Measurements from ENCODE around the gene CDK5R2. TPM values are rescaled to one million over a fixed set of nuclear protein-coding genes. Genes with fewer than 3 reads are reported as not detected.

Gene CDK5R2
- total RNA-seq, 1 donor from 2014 or later = 0.13 TPM

- TF ChIP-seq CTCF (IDR thresholded peaks at IDR 0.05; ENCODE audit: unreplicated experiment) = no peak
- Mint-ChIP-seq H3K36me3 (ENCODE audit: low read depth, unreplicated experiment) (peaks cover 4% of the 10 kb centered on the region), H3K4me1 (ENCODE audit: unreplicated experiment) (peaks cover 3% of the 10 kb centered on the region), H3K27me3 (ENCODE audit: unreplicated experiment) (peaks cover 16% of the 10 kb centered on the region), H3K27ac (ENCODE audit: unreplicated experiment) (no peak overlapping the region), H3K4me3 (ENCODE audit: unreplicated experiment) (no peak overlapping the region), H3K9me3 (ENCODE audit: unreplicated experiment) (no peaks in the 10 kb centered on the region)
- DNase-seq (ENCODE audit: low spot score) = no peak
These were observed 49.8 kb downstream of the CDK5R2 start for GRCh38 chr2:219009294-219009693.

- DNase-seq (ENCODE audit: low spot score) = no peak
- H3K36me3 Mint-ChIP-seq (ENCODE audit: low read depth, unreplicated experiment) = no peaks in the 10 kb centered on the region
- H3K9me3 Mint-ChIP-seq (ENCODE audit: unreplicated experiment) = no peaks in the 10 kb centered on the region
- no peak overlapping the region for H3K27ac Mint-ChIP-seq (ENCODE audit: unreplicated experiment)
- peaks cover 3% of the 10 kb centered on the region for H3K4me1 Mint-ChIP-seq (ENCODE audit: unreplicated experiment)
- no peak overlapping the region for H3K4me3 Mint-ChIP-seq (ENCODE audit: unreplicated experiment)
- TF ChIP-seq CTCF (IDR thresholded peaks at IDR 0.05; ENCODE audit: unreplicated experiment) = no peak
- H3K27me3 Mint-ChIP-seq (ENCODE audit: unreplicated experiment) = peaks cover 12% of the 10 kb centered on the region
These were observed 50.8 kb downstream of the CDK5R2 start for GRCh38 chr2:219010162-219010756.

- no peak for TF ChIP-seq CTCF (IDR thresholded peaks at IDR 0.05; ENCODE audit: unreplicated experiment)
- Mint-ChIP-seq H3K27me3 (ENCODE audit: unreplicated experiment) (peaks cover 10% of the 10 kb centered on the region), H3K9me3 (ENCODE audit: unreplicated experiment) (no peaks in the 10 kb centered on the region), H3K4me3 (ENCODE audit: unreplicated experiment) (no peak overlapping the region), H3K4me1 (ENCODE audit: unreplicated experiment) (peaks cover 3% of the 10 kb centered on the region), H3K36me3 (ENCODE audit: low read depth, unreplicated experiment) (no peaks in the 10 kb centered on the region), H3K27ac (ENCODE audit: unreplicated experiment) (no peak overlapping the region)
- DNase-seq (ENCODE audit: low spot score) = no peak
These were observed 51.4 kb downstream of the CDK5R2 start for GRCh38 chr2:219010873-219011272.

Small RNA genes lying within 50 kb of the gene (microRNA-seq; reads per million reads assigned to microRNA genes)
- 71.1 reads per million, percentile 79 among the genes with 10 or more reads in this experiment for gene MIR375 (ENCODE audit: unreplicated experiment)

Other genes with a start within 250 kb of the CDK5R2 start
- 47.3 TPM for gene TTLL4, start 248.8 kb upstream of the CDK5R2 start, total RNA-seq (ENCODE audit: unreplicated experiment)
- gene CYP27A1, start 177.5 kb upstream of the CDK5R2 start, total RNA-seq (ENCODE audit: unreplicated experiment) = 9.0 TPM
- not detected for gene PRKAG3, start 127.9 kb upstream of the CDK5R2 start, total RNA-seq (ENCODE audit: unreplicated experiment)
- gene WNT6, start 99.9 kb upstream of the CDK5R2 start, total RNA-seq (ENCODE audit: unreplicated experiment) = not detected
- gene WNT10A, start 78.8 kb upstream of the CDK5R2 start, total RNA-seq (ENCODE audit: unreplicated experiment) = not detected
- 0.56 TPM for gene FEV, start 25.5 kb downstream of the CDK5R2 start, total RNA-seq (ENCODE audit: unreplicated experiment)
- not detected for gene CRYBA2, start 33.8 kb downstream of the CDK5R2 start, total RNA-seq (ENCODE audit: unreplicated experiment)
- 0.59 TPM for gene CFAP65, start 81.8 kb downstream of the CDK5R2 start, total RNA-seq (ENCODE audit: unreplicated experiment)
- not detected for gene IHH, start 101.3 kb downstream of the CDK5R2 start, total RNA-seq (ENCODE audit: unreplicated experiment)
- gene NHEJ1, start 201.1 kb downstream of the CDK5R2 start, total RNA-seq (ENCODE audit: unreplicated experiment) = 11.1 TPM
- gene SLC23A3, start 210.4 kb downstream of the CDK5R2 start, total RNA-seq (ENCODE audit: unreplicated experiment) = 1.7 TPM
- gene CNPPD1, start 217.3 kb downstream of the CDK5R2 start, total RNA-seq (ENCODE audit: unreplicated experiment) = 47.1 TPM
- gene RETREG2, start 218.6 kb downstream of the CDK5R2 start, total RNA-seq (ENCODE audit: unreplicated experiment) = 90.6 TPM
- 39.7 TPM for gene ZFAND2B, start 247.1 kb downstream of the CDK5R2 start, total RNA-seq (ENCODE audit: unreplicated experiment)

All from endothelial cell (in vitro differentiated cells).